Iris pigment epithelial cell (primary cell): ENCODE data around the gene PCSK7.

Source experiments
- DNase-seq: peaks from one replicate; pipeline ENCODE4 v3.0.0-alpha.2; 2011; ENCODE audit warnings: low read depth

Gene PCSK7

DNA sequence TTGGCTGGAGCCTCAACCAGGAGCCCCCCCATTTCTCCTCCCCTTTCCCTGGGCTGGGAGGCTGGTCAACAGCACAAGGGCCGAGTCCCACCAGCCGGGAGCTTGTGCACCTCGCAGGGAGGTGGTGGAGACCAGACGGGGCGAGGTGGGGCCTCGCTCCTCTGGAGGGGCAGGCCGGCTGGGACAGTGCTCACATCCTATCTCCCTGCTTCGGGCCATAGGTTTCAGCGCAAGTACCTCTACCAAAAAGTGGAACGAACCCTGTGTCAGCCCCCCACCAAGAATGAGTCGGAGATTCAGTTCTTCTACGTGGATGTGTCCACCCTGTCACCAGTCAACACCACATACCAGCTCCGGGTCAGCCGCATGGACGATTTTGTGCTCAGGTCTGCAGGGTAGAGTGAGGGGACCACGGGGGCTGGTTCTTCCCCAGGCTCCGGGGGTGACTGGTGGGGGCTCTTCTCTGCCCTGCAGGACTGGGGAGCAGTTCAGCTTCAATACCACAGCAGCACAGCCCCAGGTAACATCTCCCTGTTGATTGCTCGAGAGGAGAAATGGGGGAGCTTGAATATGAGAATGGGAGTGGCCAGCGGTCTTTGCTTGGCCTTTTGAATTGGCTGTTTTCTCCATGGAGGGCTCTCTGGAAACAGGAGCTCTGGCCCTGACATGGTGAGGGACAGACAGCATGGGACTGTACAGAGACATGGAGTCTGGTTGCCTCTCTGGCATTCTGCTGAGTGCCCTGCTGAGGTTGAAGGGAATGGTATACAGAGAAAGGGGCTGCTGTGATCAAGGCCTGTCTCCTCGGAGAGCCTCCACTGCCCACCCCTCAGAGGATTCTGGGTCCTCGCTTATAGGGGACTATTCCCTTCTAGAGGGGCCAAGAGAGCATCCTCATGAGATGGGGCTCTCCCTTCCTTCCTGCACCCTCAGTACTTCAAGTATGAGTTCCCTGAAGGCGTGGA lies 50.0 kb downstream of the PCSK7 start:
- DNase-seq = no peak

DNA sequence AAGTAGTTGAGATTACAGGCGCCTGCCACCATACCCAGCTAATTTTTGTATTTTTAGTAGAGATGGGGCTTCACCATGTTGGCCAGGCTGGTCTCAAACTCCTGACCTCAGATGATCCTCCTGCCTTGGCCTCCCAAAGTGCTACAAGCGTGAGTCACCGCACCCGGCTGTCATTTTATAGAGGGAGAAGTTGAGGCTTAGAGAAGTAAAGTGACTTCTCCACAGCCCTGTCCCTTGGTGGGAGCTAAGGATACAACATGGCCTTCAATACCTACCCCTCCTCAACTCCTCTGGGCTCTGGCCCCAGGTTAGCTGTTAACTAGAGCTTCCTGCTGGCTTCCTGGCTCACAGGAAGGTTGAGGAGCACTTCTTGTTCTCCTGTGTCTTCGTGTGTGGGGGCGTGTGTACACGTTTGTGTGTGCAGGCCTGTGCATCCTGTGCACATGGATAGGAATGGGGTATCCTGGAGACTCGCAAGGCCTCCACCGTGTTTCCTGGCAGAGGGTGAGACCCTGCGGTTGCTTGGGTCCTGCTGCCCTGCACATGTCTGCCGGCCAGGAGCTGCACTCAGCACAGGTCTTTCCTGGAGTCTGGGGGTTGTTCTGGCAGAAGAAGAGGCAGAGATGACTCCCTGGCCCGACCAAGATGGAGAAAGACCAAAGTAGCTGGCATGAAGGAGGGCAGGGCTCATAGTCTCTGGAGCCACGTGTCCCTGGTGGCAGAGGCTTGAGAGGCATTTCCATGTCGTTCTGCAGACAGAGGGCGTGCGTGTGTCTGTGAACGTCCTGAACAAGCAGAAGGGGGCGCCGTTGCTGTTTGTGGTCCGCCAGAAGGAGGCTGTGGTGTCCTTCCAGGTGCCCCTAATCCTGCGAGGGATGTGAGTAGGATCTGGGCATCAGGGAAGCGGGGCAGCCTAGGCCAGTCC lies 51.0 kb downstream of the PCSK7 start:
- DNase-seq = peak; percentile 77

DNA sequence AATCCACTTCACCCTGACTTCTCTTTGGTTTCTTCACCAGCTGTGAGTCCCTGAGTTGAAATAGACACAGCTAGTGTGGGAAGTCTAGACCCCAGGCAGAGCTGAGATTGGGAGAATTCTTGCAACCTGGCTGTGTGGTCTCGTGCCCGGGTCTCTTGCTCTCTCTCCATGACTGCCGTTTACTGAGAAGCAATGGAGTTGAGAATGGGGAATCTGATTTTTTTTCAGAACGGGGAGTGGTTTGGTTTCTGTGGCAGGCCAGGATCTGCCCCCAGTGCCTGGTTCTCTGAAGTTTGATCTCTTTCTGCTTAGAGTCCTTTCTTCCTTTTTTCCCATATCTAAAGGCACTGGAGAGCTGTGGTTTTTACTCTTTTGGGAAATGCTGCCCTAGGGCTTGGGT lies 51.9 kb downstream of the PCSK7 start:
- DNase-seq = no peak

DNA sequence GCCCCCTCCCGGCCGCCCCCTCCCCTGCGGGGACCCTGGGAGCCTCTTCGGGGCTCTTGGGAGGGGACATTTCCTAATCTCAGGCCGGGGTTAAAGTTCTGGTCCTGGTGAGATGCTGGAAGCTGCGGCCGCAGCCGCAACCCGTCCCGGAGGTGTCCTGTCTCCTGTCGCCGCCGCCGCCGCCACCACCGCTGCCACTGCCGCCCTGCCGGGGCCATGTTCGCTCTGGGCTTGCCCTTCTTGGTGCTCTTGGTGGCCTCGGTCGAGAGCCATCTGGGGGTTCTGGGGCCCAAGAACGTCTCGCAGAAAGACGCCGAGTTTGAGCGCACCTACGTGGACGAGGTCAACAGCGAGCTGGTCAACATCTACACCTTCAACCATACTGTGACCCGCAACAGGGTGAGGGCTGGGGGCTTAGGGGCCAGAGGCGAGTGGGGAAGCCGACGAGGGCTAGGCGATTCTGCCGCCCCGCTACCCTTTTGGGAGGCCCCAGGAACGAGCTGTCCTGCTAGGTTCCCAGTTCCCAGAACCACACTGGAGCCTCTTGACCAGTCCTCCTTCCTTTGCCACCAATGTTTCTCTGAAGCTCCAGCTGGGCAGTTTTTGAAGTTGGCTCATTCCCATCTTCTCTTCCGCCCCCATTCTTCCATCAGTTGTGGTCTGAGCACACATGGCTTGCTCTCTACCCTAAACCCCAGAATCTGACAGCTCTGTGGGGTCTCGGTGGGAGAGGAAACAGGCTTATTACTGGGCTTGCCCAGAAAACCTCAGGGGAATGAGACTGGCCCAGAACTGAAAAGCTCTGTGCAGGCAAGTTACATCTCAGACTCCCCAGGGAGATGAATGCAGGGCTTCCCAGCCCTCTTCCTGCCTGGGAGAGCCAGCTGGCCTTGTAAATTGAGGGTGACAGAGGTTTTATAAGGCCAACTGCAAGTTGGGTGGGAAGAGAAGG lies 52.5 kb downstream of the PCSK7 start:
- no peak for DNase-seq

DNA sequence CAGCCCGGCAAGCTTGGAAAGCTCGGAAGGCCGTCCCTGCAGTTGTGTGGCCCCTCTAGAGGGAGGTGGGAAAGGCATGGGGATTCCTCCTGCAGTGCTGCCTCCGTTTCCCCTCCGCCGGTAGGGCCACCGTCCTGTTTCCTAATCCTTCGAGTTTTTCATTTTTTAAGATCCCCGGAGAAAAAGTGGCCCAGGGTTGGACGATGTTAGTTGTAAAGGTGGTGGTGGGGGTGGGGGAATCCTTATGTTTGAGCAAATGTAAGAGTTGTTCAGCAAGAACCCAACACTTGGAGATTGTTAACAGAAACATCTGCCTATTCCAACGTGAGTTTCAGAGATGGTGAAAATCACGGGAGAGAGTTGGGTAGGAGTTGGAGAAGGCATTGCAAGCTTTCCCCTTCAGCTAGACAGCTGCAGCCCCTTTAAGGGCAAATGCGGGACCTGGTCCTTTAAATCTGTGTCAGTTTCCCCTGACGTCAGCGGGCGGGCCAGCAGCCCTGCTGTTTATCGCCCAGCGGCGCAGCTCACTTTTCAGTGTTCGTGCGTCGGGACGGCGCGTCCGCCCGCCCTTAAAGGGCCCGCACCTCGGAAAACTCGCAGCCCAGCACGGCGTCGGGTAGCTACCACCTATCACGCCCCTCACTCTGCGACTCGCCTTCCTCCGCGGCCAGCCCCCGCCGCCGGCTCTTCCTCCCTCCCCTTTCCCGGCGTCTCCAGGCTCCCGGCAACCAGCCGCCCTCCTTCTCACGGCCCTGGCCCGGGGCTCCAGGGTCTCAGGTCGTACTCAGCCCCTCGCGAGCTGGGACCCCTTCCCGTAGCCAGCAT lies 53.5 kb downstream of the PCSK7 start, which contains the start of gene SIDT2:
TSS of gene SIDT2 (plus strand) at position 534 of the 825 bp plus-strand sequence. CDS start 521 bp downstream, outside the sequence.
- peak; percentile 94 for DNase-seq

- DNase-seq = no peak
Observed at GRCh38 chr11:117177534-117178209, 54.2 kb downstream of the PCSK7 start.

GRCh38 chr11:117176186-117176585 lies 55.7 kb downstream of the PCSK7 start:
- no peak for DNase-seq

GRCh38 chr11:117175781-117176180 lies 56.1 kb downstream of the PCSK7 start:
- no peak for DNase-seq

- no peak for DNase-seq
Observed at GRCh38 chr11:117175104-117175503, 56.8 kb downstream of the PCSK7 start.

DNA sequence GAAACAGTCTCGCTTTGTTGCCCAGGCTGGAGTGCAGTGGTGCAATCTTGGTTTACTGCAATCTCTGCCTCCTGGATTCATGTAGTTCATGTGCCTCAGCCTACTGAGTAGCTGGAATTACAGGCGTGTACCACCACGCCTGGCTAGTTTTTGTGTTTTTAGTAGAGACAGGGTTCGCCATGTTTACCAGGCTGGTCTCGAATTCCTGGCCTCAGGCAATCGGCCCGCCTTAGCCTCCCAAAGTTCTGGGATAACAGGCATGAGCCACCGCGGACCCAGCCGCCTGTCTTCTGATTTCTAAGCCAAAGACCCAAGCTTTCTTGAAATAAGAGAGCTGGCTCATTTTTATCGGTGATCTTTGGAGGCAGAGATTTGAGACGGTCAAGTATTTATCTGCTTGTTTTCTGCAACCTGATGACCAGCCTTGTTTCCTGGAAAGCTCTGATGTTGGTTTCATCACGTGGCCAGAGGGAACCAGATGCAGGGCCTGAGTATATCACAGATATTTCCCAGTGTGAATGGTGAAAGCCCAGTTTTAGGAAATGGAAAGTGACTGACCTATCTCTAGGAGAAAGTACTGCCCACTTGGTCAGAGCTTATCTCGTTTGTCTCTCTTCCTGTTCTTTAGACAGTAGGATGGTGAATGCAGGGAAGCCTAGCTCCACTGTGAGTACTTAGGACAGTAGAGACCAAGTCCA lies 59.0 kb downstream of the PCSK7 start:
- peak; percentile 76 for DNase-seq

GRCh38 chr11:117171404-117172061 lies 60.3 kb downstream of the PCSK7 start:
- peak; percentile 69 for DNase-seq

- no peak for DNase-seq
Observed at GRCh38 chr11:117171007-117171403, 60.9 kb downstream of the PCSK7 start.

GRCh38 chr11:117170210-117170609 lies 61.7 kb downstream of the PCSK7 start:
- no peak for DNase-seq

DNA sequence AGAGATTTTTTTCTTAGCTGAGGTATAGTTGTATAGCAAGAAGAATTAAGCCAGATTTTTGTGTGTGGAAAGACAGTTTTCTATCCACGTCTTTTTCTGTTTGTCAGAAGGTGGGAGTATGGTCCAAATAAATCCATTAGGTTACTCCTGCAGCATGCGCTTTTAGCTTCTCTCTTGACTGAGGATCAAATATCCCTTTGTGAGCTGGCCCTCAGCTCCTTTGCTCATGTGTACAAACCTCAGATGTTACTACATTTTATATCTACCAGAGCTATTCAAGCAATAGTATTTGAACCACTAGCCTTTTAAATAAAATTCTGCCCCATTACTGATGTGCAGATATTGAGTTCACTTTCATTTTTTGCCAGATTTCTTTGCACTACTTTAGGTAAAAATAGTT lies 62.1 kb downstream of the PCSK7 start:
- no peak for DNase-seq

DNA sequence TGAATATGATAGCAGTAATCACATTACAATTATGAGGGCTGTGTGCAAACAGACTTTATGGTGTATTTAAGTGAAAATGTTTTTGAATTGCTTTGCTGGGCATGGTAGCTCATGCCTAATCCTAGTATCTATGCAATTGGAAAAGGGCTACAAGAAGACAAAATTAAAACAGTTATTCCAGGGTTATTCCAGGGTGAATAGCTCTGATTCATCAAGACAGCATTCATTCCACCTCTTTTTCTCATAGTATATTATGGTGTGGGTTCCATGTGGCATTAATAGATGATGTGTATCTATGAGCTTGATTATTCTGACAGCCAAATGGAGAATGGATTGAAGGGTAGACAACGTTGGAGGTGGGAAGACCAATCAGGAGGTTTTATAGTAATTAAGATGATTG lies 65.4 kb downstream of the PCSK7 start:
- no peak for DNase-seq

- DNase-seq = no peak
Observed at GRCh38 chr11:117160826-117161225, 71.0 kb downstream of the PCSK7 start.

GRCh38 chr11:117159892-117160291 lies 72.0 kb downstream of the PCSK7 start:
- DNase-seq = no peak

- DNase-seq = no peak
Observed at GRCh38 chr11:117157507-117157906, 74.4 kb downstream of the PCSK7 start.

- DNase-seq = no peak
Observed at GRCh38 chr11:117154468-117154867, 77.4 kb downstream of the PCSK7 start.
